H9 (cell line): Measurements from ENCODE around the gene HMG20B. TPM values are rescaled to one million over a fixed set of nuclear protein-coding genes. Genes with fewer than 3 reads are reported as not detected.

Source experiments
- DNase-seq: peaks from one replicate; pipeline ENCODE4 v3.0.0-alpha.2; 2017
- H2AFZ ChIP-seq: one replicate; pipeline ENCODE4 v1.6.1; 2013; ENCODE audit warnings: mild to moderate bottlenecking, low read length, control low read depth, moderate library complexity
- H2AK5ac ChIP-seq: 2 replicates; pipeline ENCODE4 v1.6.1; 2013; ENCODE audit warnings: low read length, control low read depth, mixed read lengths; ENCODE audit not compliant: insufficient read length
- H2BK120ac ChIP-seq: one replicate; pipeline ENCODE4 v1.6.1; 2013; ENCODE audit warnings: low read depth, mild to moderate bottlenecking, low read length, control low read depth, inconsistent platforms; ENCODE audit not compliant: poor library complexity, severe bottlenecking
- H2BK12ac ChIP-seq: 2 replicates; pipeline ENCODE4 v1.6.1; 2013; ENCODE audit warnings: low read length, control low read depth, mixed read lengths, low read depth; ENCODE audit not compliant: insufficient read length
- H2BK15ac ChIP-seq: 2 replicates; pipeline ENCODE4 v1.6.1; 2013; ENCODE audit warnings: low read depth, low read length, control low read depth
- H2BK20ac ChIP-seq: one replicate; pipeline ENCODE4 v1.6.1; 2013; ENCODE audit warnings: low read depth, mild to moderate bottlenecking, low read length, control low read depth, inconsistent platforms; ENCODE audit not compliant: poor library complexity, severe bottlenecking
- H2BK5ac ChIP-seq: 2 replicates; pipeline ENCODE4 v1.6.1; 2013; ENCODE audit warnings: low read length, control low read depth, mixed read lengths; ENCODE audit not compliant: insufficient read length
- H3K14ac ChIP-seq: 2 replicates; pipeline ENCODE4 v1.6.1; 2013; ENCODE audit warnings: low read length, control low read depth; ENCODE audit not compliant: insufficient read depth
- H3K18ac ChIP-seq: 2 replicates; pipeline ENCODE4 v1.6.1; 2013; ENCODE audit warnings: low read depth, mild to moderate bottlenecking, mixed read lengths, low read length, control low read depth; ENCODE audit not compliant: insufficient read length
- H3K23ac ChIP-seq: 2 replicates; pipeline ENCODE4 v1.6.1; 2013; ENCODE audit warnings: low read length, control low read depth, mixed read lengths, low read depth; ENCODE audit not compliant: insufficient read length
- H3K23me2 ChIP-seq: 2 replicates; pipeline ENCODE4 v1.6.1; 2013; ENCODE audit warnings: low read depth, mild to moderate bottlenecking, mixed read lengths, low read length, control low read depth; ENCODE audit not compliant: insufficient read length, poor library complexity, severe bottlenecking
- H3K27ac ChIP-seq: 2 replicates; pipeline ENCODE4 v1.5.1; 2013; ENCODE audit warnings: low read length, control low read depth, mixed read lengths, low read depth; ENCODE audit not compliant: insufficient read length
- H3K27me3 ChIP-seq: 2 replicates; pipeline ENCODE4 v1.6.1; 2013; ENCODE audit warnings: low read length, control low read depth, inconsistent platforms; ENCODE audit not compliant: insufficient read depth
- H3K4ac ChIP-seq: 2 replicates; pipeline ENCODE4 v1.6.1; 2013; ENCODE audit warnings: low read depth, mild to moderate bottlenecking, control low read depth, inconsistent platforms, low read length, moderate library complexity
- H3K4me1 ChIP-seq: 2 replicates; pipeline ENCODE4 v1.6.1; 2013; ENCODE audit warnings: low read length, control low read depth, inconsistent platforms; ENCODE audit not compliant: insufficient read depth
- H3K4me2 ChIP-seq: 2 replicates; pipeline ENCODE4 v1.6.1; 2013; ENCODE audit warnings: low read length, control low read depth, mixed read lengths; ENCODE audit not compliant: insufficient read length, insufficient read depth
- H3K56ac ChIP-seq: 2 replicates; pipeline ENCODE4 v1.6.1; 2013; ENCODE audit warnings: low read depth, mild to moderate bottlenecking, mixed read lengths, low read length, control low read depth; ENCODE audit not compliant: insufficient read length
- H3K79me1 ChIP-seq: 2 replicates; pipeline ENCODE4 v1.6.1; 2013; ENCODE audit warnings: low read depth, mild to moderate bottlenecking, moderate library complexity, low read length, control low read depth, inconsistent platforms; ENCODE audit not compliant: insufficient read depth, poor library complexity, severe bottlenecking
- H3K79me2 ChIP-seq: 2 replicates; pipeline ENCODE4 v1.6.1; 2013; ENCODE audit warnings: low read length, control low read depth, inconsistent platforms; ENCODE audit not compliant: insufficient read depth
- H3K9ac ChIP-seq: 2 replicates; pipeline ENCODE4 v1.6.1; 2013; ENCODE audit warnings: low read length, control low read depth, mixed read lengths; ENCODE audit not compliant: insufficient read length; ENCODE audit errors: extremely low read depth
- H3K9me3 ChIP-seq: one replicate; pipeline ENCODE4 v1.6.1; 2013; ENCODE audit warnings: low read depth, low read length, inconsistent platforms; ENCODE audit not compliant: control insufficient read depth
- H3T11ph ChIP-seq: one replicate; pipeline ENCODE4 v1.6.1; 2013; ENCODE audit warnings: mild to moderate bottlenecking, low read length, control low read depth, inconsistent platforms
- H4K20me1 ChIP-seq: one replicate; pipeline ENCODE4 v1.6.1; 2013; ENCODE audit not compliant: control insufficient read depth, insufficient read length, insufficient read depth
- H4K5ac ChIP-seq: 2 replicates; pipeline ENCODE4 v1.6.1; 2013; ENCODE audit warnings: low read depth, mild to moderate bottlenecking, mixed read lengths, low read length, control low read depth; ENCODE audit not compliant: insufficient read length
- H4K8ac ChIP-seq: replicated peaks from 2 replicates; pipeline ENCODE4 v1.6.1; 2013; ENCODE audit warnings: low read length, control low read depth, mixed read lengths, low read depth; ENCODE audit not compliant: insufficient read length
- H4K91ac ChIP-seq: 2 replicates; pipeline ENCODE4 v1.6.1; 2013; ENCODE audit warnings: low read depth, mild to moderate bottlenecking, moderate library complexity, mixed read lengths, low read length, control low read depth; ENCODE audit not compliant: insufficient read length
- H3K27ac Mint-ChIP-seq, 3 experiments: 2 replicates in 2 of 3; 3 replicates in 1 of 3; pipeline ENCODE4 v1.8.0; 2020 to 2021; ENCODE audit warnings: mixed read lengths in 3 of 3, mild to moderate bottlenecking in 1 of 3, moderate library complexity in 1 of 3
- H3K27me3 Mint-ChIP-seq: 2 replicates; pipeline ENCODE4 v1.8.0; 2021; ENCODE audit warnings: low read depth, mild to moderate bottlenecking, moderate library complexity, mixed read lengths
- H3K36me3 Mint-ChIP-seq, 3 experiments: 2 replicates in 2 of 3; 3 replicates in 1 of 3; pipeline ENCODE4 v1.8.0; 2020 to 2021; ENCODE audit warnings: low read depth in 3 of 3, mixed read lengths in 3 of 3; ENCODE audit not compliant: insufficient read depth in 1 of 3
- H3K4me1 Mint-ChIP-seq, 2 experiments: 2 replicates each; pipeline ENCODE4 v1.8.0; 2020; ENCODE audit warnings: mixed read lengths in 2 of 2
- H3K4me3 Mint-ChIP-seq, 2 experiments: 2 replicates in 1 of 2; 3 replicates in 1 of 2; pipeline ENCODE4 v1.8.0; 2020 to 2021; ENCODE audit warnings: mild to moderate bottlenecking in 2 of 2, mixed read lengths in 2 of 2, moderate library complexity in 1 of 2
- H3K9me3 Mint-ChIP-seq, 2 experiments: 2 replicates in 1 of 2; 3 replicates in 1 of 2; pipeline ENCODE4 v1.8.0; 2020; ENCODE audit warnings: mild to moderate bottlenecking in 2 of 2, mixed read lengths in 2 of 2, moderate library complexity in 1 of 2
- CTCF ChIP-seq: fragments of 200-600 bp; sonication (generic); conservative IDR thresholded peaks from 3 replicates; pipeline ENCODE4 v1.8.0; 2021; ENCODE audit warnings: antibody characterized with exemption, mild to moderate bottlenecking
- WGBS: extraction: QIAGEN DNeasy Blood & Tissue Kit; methylation state at CpG from one replicate; pipeline ENCODE4 v1.1.7; 2013; ENCODE audit warnings: missing lambda C conversion rate, low lambda C conversion rate, mixed read lengths; ENCODE audit not compliant: insufficient read length; ENCODE audit errors: extremely low coverage; 5-methylcytosine and 5-hydroxymethylcytosine counted together
- total RNA-seq: library from RNA; stranded (reverse); gene quantifications from 2 replicates; pipeline ENCODE4 v1.2.1, GENCODE V29; 2021

Gene HMG20B
- total RNA-seq, 1 experiment from 2014 or later = 58.1 TPM

DNA sequence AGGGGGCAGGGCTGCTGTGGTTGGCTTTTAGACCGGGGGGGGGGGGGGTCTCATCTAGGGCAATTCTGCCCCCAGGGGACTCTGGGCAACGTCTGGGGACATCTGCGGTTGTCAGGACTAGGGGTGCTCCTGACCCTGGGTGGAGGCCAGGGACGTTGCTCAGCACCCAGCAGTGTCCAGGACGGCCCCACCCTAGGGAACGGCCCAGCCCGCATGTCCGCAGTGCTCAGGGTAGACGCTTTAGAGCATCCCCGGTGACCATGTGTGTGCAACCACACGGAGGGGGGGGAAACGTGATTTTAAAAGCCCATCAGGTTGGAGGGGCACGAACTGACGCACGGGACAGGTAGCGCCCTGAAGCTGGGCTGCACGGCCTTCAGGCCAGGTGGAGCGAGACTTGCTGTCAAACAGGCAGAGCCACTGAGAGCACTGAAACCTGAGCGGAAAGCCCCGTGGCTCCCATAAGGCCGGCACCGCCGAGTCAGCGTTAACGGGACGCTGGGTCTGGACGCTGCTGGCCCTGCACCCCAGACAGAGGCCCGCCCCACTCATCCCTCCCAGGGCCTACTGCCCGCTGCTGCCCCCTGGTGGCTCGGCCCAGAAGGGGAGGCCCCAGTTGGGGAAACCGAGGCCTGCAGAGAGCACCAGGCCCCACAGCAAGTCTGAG, 45.5 kb downstream of the HMG20B start:
- Histone ChIP-seq H4K91ac (no peak overlapping the region), H2BK12ac (no peak overlapping the region), H3K56ac (no peak overlapping the region), H2BK20ac (no peak overlapping the region), H3K9me3 (no peaks in the 10 kb centered on the region), H3K4me2 (no peak overlapping the region), H2AK5ac (no peak overlapping the region), H2BK120ac (no peak overlapping the region), H3K9ac (no peak overlapping the region), H3K18ac (no peak overlapping the region), H3K79me2 (no peaks in the 10 kb centered on the region), H4K20me1 (peaks cover 3% of the 10 kb centered on the region), H2BK15ac (no peak overlapping the region), H4K8ac (no peak overlapping the region), H3T11ph (no peak overlapping the region), H3K79me1 (no peaks in the 10 kb centered on the region), H3K23me2 (no peaks in the 10 kb centered on the region), H3K27me3 (no peaks in the 10 kb centered on the region), H3K14ac (no peak overlapping the region), H4K5ac (no peak overlapping the region), H2BK5ac (no peak overlapping the region), H3K4me1 (no peaks in the 10 kb centered on the region), H2AFZ (no peak overlapping the region), H3K4ac (no peak overlapping the region), H3K23ac (no peak overlapping the region), H3K27ac (no peak overlapping the region)
- peak; percentile 90 for TF ChIP-seq CTCF
- peaks cover 2 to 21% (median 20%) of the 10 kb centered on the region in 3 experiments; a peak in 6 of 7 replicates for H3K36me3 Mint-ChIP-seq
- no CpG with 5 or more reads among the region's 31 CpGs for WGBS
- no peak overlapping the region for H3K4me3 Mint-ChIP-seq
- H3K9me3 Mint-ChIP-seq = no peaks in the 10 kb centered on the region
- peak; percentile 73 for DNase-seq
- H3K27me3 Mint-ChIP-seq = no peaks in the 10 kb centered on the region
- H3K27ac Mint-ChIP-seq = peak overlapping the region in 1 of 3 experiments; percentile 67; a peak in 1 of 7 replicates
- no peaks in the 10 kb centered on the region for H3K4me1 Mint-ChIP-seq
